SK-N-SH treated with all-trans-retinoic acid at 6 μM for 48 hours (cell line): ENCODE results near the gene FOXQ1.

ENCODE experiments used
- ESRRG ChIP-seq: fragments of 250-450 bp; sonication (Bioruptor Pico); IDR thresholded peaks from 2 replicates; pipeline ENCODE4 v1.6.1; 2021; ENCODE audit warnings: mild to moderate bottlenecking
- RARB ChIP-seq: fragments of 250-450 bp; sonication (Bioruptor Pico); IDR thresholded peaks from 2 replicates; pipeline ENCODE4 v1.8.0; 2021; ENCODE audit warnings: mild to moderate bottlenecking, moderate library complexity
- ZNF8 ChIP-seq: fragments of 450-650 bp; formaldehyde crosslinking; IDR thresholded peaks from 2 replicates; pipeline ENCODE4 v1.5.0; 2020; ENCODE audit warnings: mild to moderate bottlenecking, moderate library complexity

GRCh38 chr6:1363729-1364572 is 52.1 kb downstream of the FOXQ1 start:
- TF ChIP-seq ESRRG (CRISPR knock-in tag) (no peak), RARB (CRISPR knock-in tag) (no peak), ZNF8 (CRISPR knock-in tag) (no peak)
